Psoas muscle (tissue), 8 donors: Measurements from ENCODE around the gene FRMPD4. TPM values are rescaled to one million over a fixed set of nuclear protein-coding genes. Genes with fewer than 3 reads are reported as not detected.

Experiments used
- ATAC-seq, 4 donors: fragments of 200-7000 bp; cut with Tn5 transposase; one replicate each; pipeline ENCODE4 v1.9.1; 2020; ENCODE audit warnings: moderate library complexity in 3 of 4, mild to moderate bottlenecking in 2 of 4
- DNase-seq, 2 donors: peaks; one replicate each; pipeline ENCODE4 v3.0.0-alpha.2; 2020
- H3K27ac ChIP-seq: fragments of 200-600 bp; one replicate; pipeline ENCODE4 v1.8.0; 2022
- H3K27me3 ChIP-seq, 3 donors: fragments of 200-600 bp in 1 of 3; one replicate each; pipeline versions ENCODE4 v1.6.1 to v1.8.0; 2013 to 2022; ENCODE audit warnings: low read length in 2 of 3, mild to moderate bottlenecking in 2 of 3, moderate library complexity in 1 of 3; ENCODE audit not compliant: insufficient read depth in 3 of 3
- H3K36me3 ChIP-seq, 2 donors: fragments of 200-600 bp in 1 of 2; one replicate each; pipeline versions ENCODE4 v1.6.1 to v1.8.0; 2013 to 2022; ENCODE audit warnings: low read depth in 1 of 2, mild to moderate bottlenecking in 1 of 2, moderate library complexity in 1 of 2; ENCODE audit not compliant: insufficient read depth in 1 of 2
- H3K4me1 ChIP-seq: fragments of 200-600 bp; one replicate; pipeline ENCODE4 v1.8.0; 2022
- H3K4me3 ChIP-seq: fragments of 200-600 bp; one replicate; pipeline ENCODE4 v1.8.0; 2022; ENCODE audit warnings: mild to moderate bottlenecking
- H3K9me3 ChIP-seq: fragments of 200-600 bp; one replicate; pipeline ENCODE4 v1.8.0; 2022
- CTCF ChIP-seq: fragments of 200-600 bp; IDR thresholded peaks from one replicate; pipeline ENCODE4 v1.8.0; 2022; ENCODE audit warnings: antibody characterized with exemption
- WGBS, 3 donors: extraction: QIAGEN DNeasy Blood & Tissue Kit; methylation state at CpG; one replicate each; pipeline versions ENCODE4 v1.1.6 to v1.1.7; 2013; 5-methylcytosine and 5-hydroxymethylcytosine counted together
- intact Hi-C, 2 donors: fragments of 100-400 bp; cut with DNase I; formaldehyde crosslinking; loops; one replicate each; pipeline versions ENCODE4 v1.11.0 to v1.14.2; 2022
- polyA plus RNA-seq, 3 donors: library from polyadenylated mRNA; stranded (reverse); fragments of 200-250 nt; gene quantifications; one replicate each; pipeline ENCODE4 v1.2.3, GENCODE V29; 2013
- total RNA-seq, 4 donors: library from RNA; stranded (reverse); fragmentation: NEBNext Ultra II Directional in 2 of 4; extraction: Animal tissue kit (Norgen Biotek cat#: 25700) in 2 of 4; gene quantifications; one replicate each; pipeline versions ENCODE4 v1.2.1 to v1.2.4, GENCODE V29; 2021 to 2023
- donor health status: healthy with polysubstance abuse.
- donor health status: DM: no; HTN: no; CAD: no; lungs with moderate emphysema.
- donor health status: Bipolar disorder and iron deficiency.
- donor health status: healthy.
- donor health status: DM: yes; HTN: yes; CAD: no.
- donor health status: DM: no; HTN: no; CAD: no.
- donor health status: DM: no; HTN: no; CAD: no.
- donor health status: DM: yes; HTN: yes; CAD: no.

Gene FRMPD4
- total and polyA plus RNA-seq, 7 donors, result 0.01 to 0.79 (median 0.06) TPM; not detected in 1

GRCh38 chrX:12446342-12447075, 308.2 kb downstream of the FRMPD4 start:
- no peaks in the 10 kb centered on the region for H3K27me3 ChIP-seq
- no peak for TF ChIP-seq CTCF
- WGBS, 3 donors, result 83 to 96% (median 90%) methylated on average over 7 of the region's 7 CpGs
- no peak overlapping the region for H3K27ac ChIP-seq
- H3K9me3 ChIP-seq, result no peaks in the 10 kb centered on the region
- no peak for ATAC-seq
- DNase-seq, result no peak
- intact Hi-C loops, result no loop called here
- no peaks in the 10 kb centered on the region for H3K36me3 ChIP-seq
- H3K4me1 ChIP-seq, result no peaks in the 10 kb centered on the region
- no peak overlapping the region for H3K4me3 ChIP-seq

- Histone ChIP-seq H3K4me3 (no peak overlapping the region), H3K27me3 (no peaks in the 10 kb centered on the region), H3K4me1 (no peaks in the 10 kb centered on the region), H3K36me3 (no peaks in the 10 kb centered on the region), H3K9me3 (no peaks in the 10 kb centered on the region), H3K27ac (no peak overlapping the region)
- 29 to 46% (median 46%) methylated on average over 5 of the region's 5 CpGs for WGBS, 3 donors
- no peak for TF ChIP-seq CTCF
- DNase-seq, result no peak
- ATAC-seq, result no peak
- intact Hi-C loops, result no loop called here
These were observed 309.3 kb downstream of the FRMPD4 start for GRCh38 chrX:12447448-12448064.

GRCh38 chrX:12452268-12452667, 314.0 kb downstream of the FRMPD4 start:
- H3K9me3 ChIP-seq, result no peaks in the 10 kb centered on the region
- H3K4me3 ChIP-seq, result no peak overlapping the region
- H3K27me3 ChIP-seq, result no peaks in the 10 kb centered on the region
- intact Hi-C loops, result no loop called here
- no peaks in the 10 kb centered on the region for H3K36me3 ChIP-seq
- H3K4me1 ChIP-seq, result no peaks in the 10 kb centered on the region
- ATAC-seq (no peak), DNase-seq (no peak)
- no peak overlapping the region for H3K27ac ChIP-seq
- 40 to 74% (median 51%) methylated on average over 2 of the region's 2 CpGs for WGBS, 3 donors
- TF ChIP-seq CTCF, result no peak

- H3K27ac ChIP-seq, result no peak overlapping the region
- 73 to 88% (median 82%) methylated on average over 2 of the region's 2 CpGs for WGBS, 3 donors
- no peaks in the 10 kb centered on the region for H3K27me3 ChIP-seq
- intact Hi-C loops, result no loop called here
- no peak for DNase-seq
- H3K36me3 ChIP-seq, result no peaks in the 10 kb centered on the region
- no peak for TF ChIP-seq CTCF
- no peak overlapping the region for H3K4me3 ChIP-seq
- peaks cover 3% of the 10 kb centered on the region for H3K9me3 ChIP-seq
- no peaks in the 10 kb centered on the region for H3K4me1 ChIP-seq
- no peak for ATAC-seq
These were observed 322.7 kb downstream of the FRMPD4 start for GRCh38 chrX:12460929-12461328.
